ENCODE results near the gene BAD.
A peak's percentile ranks its signal among the peaks of the same experiment; 100 is the strongest.

BAD gene

GRCh38 chr11:64226507-64227051 is 57.9 kb downstream of the BAD start:
- DNase-seq: peak; percentile 68

GRCh38 chr11:64225608-64226506 is 58.6 kb downstream of the BAD start, which contains the start of the genes NUDT22 and TRPT1:
NUDT22 (plus strand) TSS chr11:64226274; CDS start chr11:64226653, 379 bp downstream.
TRPT1 (minus strand) TSS chr11:64226186; CDS start chr11:64225860, 326 bp downstream.
- peak; percentile 80 for DNase-seq

- no peak for DNase-seq
These were observed 59.4 kb downstream of the BAD start for GRCh38 chr11:64224891-64225607.

- no peak for DNase-seq
These were observed 60.1 kb downstream of the BAD start for GRCh38 chr11:64224151-64224890.

GRCh38 chr11:64223001-64223651 is 61.3 kb downstream of the BAD start:
- no peak for DNase-seq

GRCh38 chr11:64222651-64223000 is 61.8 kb downstream of the BAD start:
- DNase-seq: no peak

GRCh38 chr11:64220798-64221197 is 63.7 kb downstream of the BAD start:
- DNase-seq: no peak

- DNase-seq: no peak
These were observed 64.2 kb downstream of the BAD start for GRCh38 chr11:64220271-64220670.
